HEK293 (cell line): ENCODE measurements around the gene RCL1.

Experiments
- CTCF ChIA-PET: fragments of 350-600 bp; formaldehyde crosslinking; extraction: SDS; loops from one replicate; lab custom pipeline; 2021; ENCODE audit warnings: antibody characterized with exemption; lab: Yijun Ruan, JAX
- POLR2A ChIA-PET: fragments of 300-600 bp; formaldehyde crosslinking; extraction: SDS; loops from one replicate; lab custom pipeline; 2020; ENCODE audit warnings: antibody characterized with exemption, inconsistent platforms; lab: Yijun Ruan, JAX
- H3K27ac ChIP-seq: fragments of 200-500 bp; sonication (Bioruptor generic); 2 replicates; pipeline ENCODE4 v1.5.1; 2014; ENCODE audit warnings: low read depth, low read length, control low read depth, inconsistent platforms; ENCODE audit errors: extremely low read depth
- H3K36me3 ChIP-seq, 2 experiments: fragments of 200-500 bp in 1 of 2; sonication (Bioruptor generic) in 1 of 2; 1 replicate in 1 of 2; 2 replicates in 1 of 2; pipeline ENCODE4 v1.5.1; 2014 to 2017; ENCODE audit warnings: inconsistent platforms in 2 of 2, low read length in 2 of 2; ENCODE audit not compliant: control insufficient read depth in 2 of 2, insufficient read depth in 1 of 2
- H3K4me1 ChIP-seq: fragments of 200-500 bp; sonication (Bioruptor generic); 2 replicates; pipeline ENCODE4 v1.5.1; 2014; ENCODE audit warnings: mild to moderate bottlenecking, low read length, inconsistent platforms; ENCODE audit not compliant: control insufficient read depth, insufficient read depth
- H3K4me3 ChIP-seq: 2 replicates; pipeline ENCODE4 v1.5.1; 2011; ENCODE audit warnings: low read depth, mild to moderate bottlenecking, control low read depth, low read length, moderate library complexity
- H3K9me3 ChIP-seq: fragments of 200-500 bp; sonication (Bioruptor generic); 2 replicates; pipeline ENCODE4 v1.5.1; 2014; ENCODE audit warnings: low read depth, low read length, inconsistent platforms; ENCODE audit not compliant: control insufficient read depth, insufficient read depth
- GFI1B ChIP-seq: fragments of 450-650 bp; formaldehyde crosslinking; IDR thresholded peaks from 2 replicates; pipeline ENCODE4 v1.5.1; 2016; ENCODE audit warnings: missing biosample characterization, missing genetic modification characterization
- GLI4 ChIP-seq: fragments of 450-650 bp; formaldehyde crosslinking; IDR thresholded peaks from 2 replicates; pipeline ENCODE4 v1.5.1; 2016; ENCODE audit warnings: missing biosample characterization, missing genetic modification characterization
- KLF10 ChIP-seq: fragments of 450-650 bp; IDR thresholded peaks from 2 replicates; pipeline ENCODE4 v1.5.1; 2018; ENCODE audit warnings: missing biosample characterization, mild to moderate bottlenecking, missing genetic modification characterization
- OVOL3 ChIP-seq: fragments of 450-650 bp; formaldehyde crosslinking; IDR thresholded peaks from 2 replicates; pipeline ENCODE4 v1.5.1; 2016; ENCODE audit warnings: missing biosample characterization, missing genetic modification characterization
- PRDM6 ChIP-seq: fragments of 450-650 bp; formaldehyde crosslinking; IDR thresholded peaks from 2 replicates; pipeline ENCODE4 v1.5.1; 2017; ENCODE audit warnings: missing biosample characterization, missing genetic modification characterization
- RBAK ChIP-seq: fragments of 450-650 bp; formaldehyde crosslinking; IDR thresholded peaks from 2 replicates; pipeline ENCODE4 v1.5.1; 2016; ENCODE audit warnings: missing biosample characterization, missing genetic modification characterization
- REST ChIP-seq: fragments of 450-650 bp; formaldehyde crosslinking; IDR thresholded peaks from 2 replicates; pipeline ENCODE4 v1.5.1; 2016; ENCODE audit warnings: missing biosample characterization, missing genetic modification characterization
- SP7 ChIP-seq: fragments of 450-650 bp; formaldehyde crosslinking; IDR thresholded peaks from 2 replicates; pipeline ENCODE4 v1.5.1; 2016; ENCODE audit warnings: missing biosample characterization, missing genetic modification characterization
- ZBTB1 ChIP-seq: fragments of 450-650 bp; formaldehyde crosslinking; IDR thresholded peaks from 2 replicates; pipeline ENCODE4 v1.5.1; 2016; ENCODE audit warnings: missing biosample characterization, missing genetic modification characterization
- ZBTB21 ChIP-seq: fragments of 450-650 bp; formaldehyde crosslinking; IDR thresholded peaks from 2 replicates; pipeline ENCODE4 v1.5.1; 2017; ENCODE audit warnings: missing biosample characterization, missing genetic modification characterization
- ZBTB6 ChIP-seq: fragments of 450-650 bp; formaldehyde crosslinking; IDR thresholded peaks from 2 replicates; pipeline ENCODE4 v1.5.1; 2017; ENCODE audit warnings: missing biosample characterization, missing genetic modification characterization
- ZNF148 ChIP-seq: fragments of 450-650 bp; formaldehyde crosslinking; IDR thresholded peaks from 2 replicates; pipeline ENCODE4 v1.5.0; 2017; ENCODE audit warnings: missing biosample characterization, missing genetic modification characterization, borderline replicate concordance
- ZNF26 ChIP-seq: fragments of 450-650 bp; formaldehyde crosslinking; IDR thresholded peaks from 2 replicates; pipeline ENCODE4 v1.5.1; 2016; ENCODE audit warnings: missing biosample characterization, missing genetic modification characterization
- ZNF335 ChIP-seq: fragments of 450-650 bp; formaldehyde crosslinking; conservative IDR thresholded peaks from 2 replicates; pipeline ENCODE4 v1.5.1; 2016; ENCODE audit warnings: missing biosample characterization, missing genetic modification characterization
- ZNF354C ChIP-seq: fragments of 450-650 bp; formaldehyde crosslinking; IDR thresholded peaks from 2 replicates; pipeline ENCODE4 v1.5.1; 2016; ENCODE audit warnings: missing biosample characterization, missing genetic modification characterization, low read depth, borderline replicate concordance
- ZNF433 ChIP-seq: fragments of 450-650 bp; formaldehyde crosslinking; IDR thresholded peaks from 2 replicates; pipeline ENCODE4 v1.5.1; 2016; ENCODE audit warnings: missing biosample characterization, missing genetic modification characterization, low read depth
- ZNF658 ChIP-seq: fragments of 450-650 bp; formaldehyde crosslinking; IDR thresholded peaks from 2 replicates; pipeline ENCODE4; 2016; ENCODE audit warnings: missing biosample characterization, missing genetic modification characterization
- ZNF677 ChIP-seq: fragments of 450-650 bp; IDR thresholded peaks from 2 replicates; pipeline ENCODE4 v1.5.0; 2018; ENCODE audit warnings: missing biosample characterization, mild to moderate bottlenecking, missing genetic modification characterization, moderate library complexity
- ZNF704 ChIP-seq: fragments of 450-650 bp; formaldehyde crosslinking; IDR thresholded peaks from 2 replicates; pipeline ENCODE4 v1.5.1; 2016; ENCODE audit warnings: missing biosample characterization, missing genetic modification characterization

Gene RCL1

GRCh38 chr9:4827224-4827623 is 34.5 kb downstream of the RCL1 start:
- Histone ChIP-seq H3K27ac (no peak overlapping the region), H3K36me3 (no peaks in the 10 kb centered on the region), H3K9me3 (no peaks in the 10 kb centered on the region), H3K4me1 (peaks cover 4% of the 10 kb centered on the region; the same call in 1 of the 2 replicates), H3K4me3 (no peak overlapping the region)
- TF ChIP-seq ZNF354C (tag by site-specific recombination) (no peak), ZNF704 (tag by site-specific recombination) (no peak), ZNF335 (tag by site-specific recombination) (no peak), PRDM6 (tag by site-specific recombination) (no peak), ZBTB6 (tag by site-specific recombination) (no peak), KLF10 (tag by site-specific recombination) (no peak), GFI1B (tag by site-specific recombination) (no peak), ZNF658 (no peak), REST (tag by site-specific recombination) (no peak), GLI4 (no peak), ZNF433 (tag by site-specific recombination) (no peak), ZNF26 (tag by site-specific recombination) (no peak), RBAK (tag by site-specific recombination) (no peak), ZNF148 (tag by site-specific recombination) (no peak), SP7 (tag by site-specific recombination) (no peak), OVOL3 (no peak), ZNF677 (tag by site-specific recombination) (no peak), ZBTB21 (no peak), ZBTB1 (tag by site-specific recombination) (no peak)
- POLR2A ChIA-PET: interaction anchor here (0.5 to 0.7 kb wide), 2 partner anchors 12 to 44 kb away, joined by 3 to 4 read pairs; no protein-coding TSS in a partner anchor
- CTCF ChIA-PET: interaction anchor here (0.8 to 1.0 kb wide), 3 partner anchors 30 to 69 kb away, joined by 3 to 5 read pairs (median 5); no protein-coding TSS in a partner anchor
